ENCODE results near the gene METTL2B. TPM values are rescaled to one million over a fixed set of nuclear protein-coding genes. Genes with fewer than 3 reads are reported as not detected.
A peak's percentile ranks its signal among the peaks of the same experiment; 100 is the strongest.
"Not testable (repeated sequence)": the region's sequence is repeated elsewhere in the genome, so short reads cannot be mapped to it uniquely, and the experiment has no call there.

METTL2B gene
- total RNA-seq, 1 experiment from 2014 or later, result 45.4 TPM

- H3K9me3 ChIP-seq (replicated peaks), result no peaks in the 10 kb centered on the region
- H3K27ac ChIP-seq, result no peak overlapping the region
- no peak for DNase-seq
- no peaks in the 10 kb centered on the region for H3K36me3 ChIP-seq
- peaks cover 4% of the 10 kb centered on the region for H3K4me1 ChIP-seq
- H3K27me3 ChIP-seq, result no peaks in the 10 kb centered on the region
- no peak overlapping the region for H3K4me3 ChIP-seq
These were observed 27.7 kb upstream of the METTL2B start for GRCh38 chr7:128448751-128449302.

- Histone ChIP-seq H3K4me3 (no peak overlapping the region), H3K36me3 (no peaks in the 10 kb centered on the region), H3K9me3 (replicated peaks) (no peaks in the 10 kb centered on the region), H3K4me1 (peaks cover 8% of the 10 kb centered on the region), H3K27ac (no peak overlapping the region), H3K27me3 (no peaks in the 10 kb centered on the region)
- DNase-seq, result no peak
These were observed 26.1 kb upstream of the METTL2B start for GRCh38 chr7:128450409-128450808.

GRCh38 chr7:128450913-128451312 lies 25.6 kb upstream of the METTL2B start:
- Histone ChIP-seq H3K27ac (no peak overlapping the region), H3K27me3 (no peaks in the 10 kb centered on the region), H3K9me3 (replicated peaks) (no peaks in the 10 kb centered on the region), H3K36me3 (no peaks in the 10 kb centered on the region), H3K4me3 (no peak overlapping the region), H3K4me1 (peaks cover 8% of the 10 kb centered on the region)
- no peak for DNase-seq

GRCh38 chr7:128452552-128452951 lies 24.0 kb upstream of the METTL2B start:
- Histone ChIP-seq H3K27me3 (no peaks in the 10 kb centered on the region), H3K4me3 (no peak overlapping the region), H3K4me1 (peaks cover 8% of the 10 kb centered on the region), H3K36me3 (no peaks in the 10 kb centered on the region; the same call in 1 of the 2 replicates), H3K27ac (no peak overlapping the region), H3K9me3 (replicated peaks) (no peaks in the 10 kb centered on the region)
- no peak for DNase-seq

GRCh38 chr7:128453836-128454804 lies 22.4 kb upstream of the METTL2B start:
- DNase-seq, result peak; percentile 81 to 83
- Histone ChIP-seq H3K4me3 (peak overlapping the region; percentile 93), H3K4me1 (peaks cover 8% of the 10 kb centered on the region)

GRCh38 chr7:128454808-128455542 lies 21.6 kb upstream of the METTL2B start:
- Histone ChIP-seq H3K9me3 (replicated peaks) (no peaks in the 10 kb centered on the region), H3K4me1 (peaks cover 8% of the 10 kb centered on the region), H3K36me3 (peaks cover 2% of the 10 kb centered on the region), H3K27me3 (no peaks in the 10 kb centered on the region), H3K27ac (peak overlapping the region; percentile 66), H3K4me3 (peak overlapping the region; percentile 93)
- no peak for DNase-seq

More at GRCh38 chr7:128453836-128454804, 22.4 kb upstream of the METTL2B start:
- Histone ChIP-seq H3K27me3 (no peaks in the 10 kb centered on the region), H3K27ac (peak overlapping the region; percentile 20; the same call in 1 of the 2 replicates), H3K36me3 (peaks cover 2% of the 10 kb centered on the region), H3K9me3 (replicated peaks) (no peaks in the 10 kb centered on the region)

GRCh38 chr7:128455543-128456254 lies 20.8 kb upstream of the METTL2B start, which contains the start of gene HILPDA:
Gene HILPDA (plus strand): TSS chr7:128455878. CDS start chr7:128457269, 1,391 bp downstream.
- Histone ChIP-seq H3K27me3 (no peaks in the 10 kb centered on the region), H3K36me3 (peaks cover 2% of the 10 kb centered on the region), H3K4me3 (peak within 1 kb of the TSS; percentile 93), H3K4me1 (peaks cover 8% of the 10 kb centered on the region), H3K27ac (peak within 1 kb of the TSS; percentile 66), H3K9me3 (replicated peaks) (no peaks in the 10 kb centered on the region)
- peak; percentile 93 to 94 for DNase-seq

GRCh38 chr7:128456255-128456725 lies 20.3 kb upstream of the METTL2B start:
- peaks cover 8% of the 10 kb centered on the region for H3K4me1 ChIP-seq
- H3K27me3 ChIP-seq, result no peaks in the 10 kb centered on the region
- H3K9me3 ChIP-seq (replicated peaks), result no peaks in the 10 kb centered on the region
- peak overlapping the region; percentile 93 for H3K4me3 ChIP-seq
- peaks cover 2% of the 10 kb centered on the region for H3K36me3 ChIP-seq
- H3K27ac ChIP-seq, result peak overlapping the region; percentile 66
- DNase-seq, result no peak

GRCh38 chr7:128457385-128457784 lies 19.2 kb upstream of the METTL2B start:
- not testable (repeated sequence) for DNase-seq; H3K27ac ChIP-seq; H3K4me3 ChIP-seq; H3K36me3 ChIP-seq; H3K4me1 ChIP-seq; H3K9me3 ChIP-seq (replicated peaks); H3K27me3 ChIP-seq

- DNase-seq, result no peak
- H3K27me3 ChIP-seq, result no peaks in the 10 kb centered on the region
- no peak overlapping the region for H3K4me3 ChIP-seq
- peaks cover 2% of the 10 kb centered on the region for H3K4me1 ChIP-seq
- H3K9me3 ChIP-seq (replicated peaks), result no peaks in the 10 kb centered on the region
- H3K36me3 ChIP-seq, result peaks cover 2% of the 10 kb centered on the region
- H3K27ac ChIP-seq, result no peak overlapping the region
These were observed 17.6 kb upstream of the METTL2B start for GRCh38 chr7:128458956-128459355.

- Histone ChIP-seq H3K36me3 (peaks cover 2% of the 10 kb centered on the region), H3K27me3 (no peaks in the 10 kb centered on the region), H3K4me1 (no peaks in the 10 kb centered on the region; the same call in 1 of the 2 replicates), H3K9me3 (replicated peaks) (no peaks in the 10 kb centered on the region), H3K27ac (no peak overlapping the region), H3K4me3 (no peak overlapping the region)
- peak; percentile 51 to 75 for DNase-seq
These were observed 17.1 kb upstream of the METTL2B start for GRCh38 chr7:128459394-128459878.

- H3K27ac ChIP-seq, result no peak overlapping the region
- DNase-seq, result no peak
- no peaks in the 10 kb centered on the region for H3K27me3 ChIP-seq
- H3K4me3 ChIP-seq, result no peak overlapping the region
- no peaks in the 10 kb centered on the region for H3K4me1 ChIP-seq
- H3K36me3 ChIP-seq, result peaks cover 2% of the 10 kb centered on the region
- no peaks in the 10 kb centered on the region for H3K9me3 ChIP-seq (replicated peaks)
These were observed 14.1 kb upstream of the METTL2B start for GRCh38 chr7:128462460-128462859.

GRCh38 chr7:128463345-128463744 lies 13.2 kb upstream of the METTL2B start:
- DNase-seq, H3K4me3 ChIP-seq: not testable (repeated sequence)

GRCh38 chr7:128463933-128464332 lies 12.6 kb upstream of the METTL2B start:
- H3K36me3 ChIP-seq; H3K4me1 ChIP-seq; H3K27ac ChIP-seq; DNase-seq; H3K4me3 ChIP-seq; H3K9me3 ChIP-seq (replicated peaks); H3K27me3 ChIP-seq: not testable (repeated sequence)

More at GRCh38 chr7:128463345-128463744, 13.2 kb upstream of the METTL2B start:
- H3K36me3 ChIP-seq; H3K27me3 ChIP-seq; H3K4me1 ChIP-seq; H3K27ac ChIP-seq; H3K9me3 ChIP-seq (replicated peaks): not testable (repeated sequence)

Data from SJCRH30 (cell line).